Erythroblast (primary cell): ENCODE measurements around the gene NID1.
A peak's percentile ranks its signal among the peaks of the same experiment; 100 is the strongest.

Experiments
- DNase-seq, 2 experiments: peaks; one replicate each; lab custom pipeline; 2025; lab: John Stamatoyannopoulos, UW
- GATA1 ChIP-seq: IDR thresholded peaks from 2 replicates; pipeline ENCODE4 v1.6.1; 2011; ENCODE audit warnings: low read depth, mild to moderate bottlenecking, control low read depth, low read length, moderate library complexity
- POLR2A ChIP-seq: IDR thresholded peaks from 2 replicates; pipeline ENCODE4 v1.6.1; 2011; ENCODE audit warnings: mild to moderate bottlenecking, low read length

The NID1 gene

DNA sequence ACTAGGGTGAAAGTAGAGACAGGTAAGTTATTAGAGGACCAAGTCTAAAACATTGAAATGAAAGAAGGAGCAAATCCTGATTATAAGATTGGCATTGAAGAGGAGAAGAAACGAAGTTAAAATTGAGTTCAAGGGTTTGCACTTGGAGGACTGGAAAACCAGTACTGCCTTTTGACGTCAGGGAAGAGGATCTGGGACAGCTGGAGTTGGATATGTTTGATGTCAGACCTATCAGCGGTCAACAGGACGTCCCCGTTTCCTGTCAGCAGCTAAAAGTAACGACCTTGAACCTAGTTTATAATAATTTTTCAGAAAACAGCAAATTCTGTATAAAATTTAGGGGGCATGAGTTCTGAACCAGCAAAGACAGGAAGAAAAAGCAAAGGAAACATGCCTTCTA, 1.2 kb upstream of the NID1 start:
- no peak for DNase-seq
- no peak for TF ChIP-seq POLR2A
- TF ChIP-seq GATA1 = no peak

DNA sequence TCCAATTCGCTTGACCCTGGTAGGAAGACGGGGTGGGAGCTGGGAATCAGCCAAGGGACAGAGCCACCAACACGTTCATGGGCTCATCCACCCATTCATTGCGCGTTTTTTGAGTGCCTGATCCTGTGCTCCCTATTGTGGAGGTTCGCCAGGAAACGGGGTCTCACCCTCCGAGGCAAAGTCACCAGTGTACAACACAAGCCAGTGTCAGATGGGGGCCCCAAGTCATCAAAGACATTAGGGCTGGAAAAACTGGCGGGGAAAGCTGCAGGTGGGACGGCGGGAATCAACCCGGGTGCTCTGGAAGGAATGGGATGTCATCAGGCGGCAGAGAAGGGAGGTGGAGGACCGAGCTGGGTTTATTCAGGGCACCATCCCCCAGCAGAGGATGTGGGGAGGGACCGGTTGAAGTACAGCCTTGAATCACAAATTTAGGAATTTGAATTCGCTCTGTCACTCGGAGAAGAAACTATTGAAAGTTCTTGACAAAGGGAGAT, 667 bp upstream of the NID1 start:
- TF ChIP-seq POLR2A (no peak), GATA1 (no peak)
- DNase-seq = no peak

DNA sequence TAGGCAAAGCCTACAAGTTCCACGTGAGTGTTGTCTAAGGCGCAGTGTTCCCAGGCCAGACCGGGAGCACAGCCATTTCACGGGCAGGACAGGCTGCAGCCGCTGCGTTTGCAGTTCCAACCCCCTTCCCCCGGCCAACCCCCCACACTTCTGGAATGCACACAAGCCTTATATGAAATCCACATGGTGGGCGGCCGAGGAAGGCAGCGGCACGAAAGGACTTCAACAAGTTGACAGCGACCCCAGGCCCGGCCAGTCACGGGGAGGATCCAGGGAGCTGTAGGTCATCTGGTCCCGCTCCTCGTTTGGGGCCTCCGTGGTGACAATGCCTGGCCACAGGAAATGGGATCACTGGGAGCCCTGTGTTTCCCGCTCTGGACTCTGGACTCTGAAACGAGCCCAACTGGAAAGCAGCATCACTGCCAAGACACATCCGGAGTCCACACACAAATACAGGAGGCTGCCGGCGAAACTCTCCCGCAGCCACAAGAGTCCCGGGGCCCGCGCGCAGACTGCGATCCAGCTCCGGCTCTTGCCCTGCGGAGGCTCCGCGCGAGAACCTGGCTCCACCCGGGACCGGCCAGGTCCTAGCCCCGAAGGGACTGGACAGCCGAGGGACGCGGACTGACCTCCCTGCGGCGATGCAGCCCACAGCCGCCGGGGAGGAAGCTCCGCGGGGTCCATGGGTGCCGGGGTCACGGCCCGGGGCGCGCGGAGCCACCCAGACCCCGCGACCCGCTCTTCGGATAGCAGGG, 794 bp downstream of the NID1 start:
- DNase-seq = peak in 1 of 2 experiments; percentile 35
- TF ChIP-seq GATA1 = no peak
- no peak for TF ChIP-seq POLR2A

DNA sequence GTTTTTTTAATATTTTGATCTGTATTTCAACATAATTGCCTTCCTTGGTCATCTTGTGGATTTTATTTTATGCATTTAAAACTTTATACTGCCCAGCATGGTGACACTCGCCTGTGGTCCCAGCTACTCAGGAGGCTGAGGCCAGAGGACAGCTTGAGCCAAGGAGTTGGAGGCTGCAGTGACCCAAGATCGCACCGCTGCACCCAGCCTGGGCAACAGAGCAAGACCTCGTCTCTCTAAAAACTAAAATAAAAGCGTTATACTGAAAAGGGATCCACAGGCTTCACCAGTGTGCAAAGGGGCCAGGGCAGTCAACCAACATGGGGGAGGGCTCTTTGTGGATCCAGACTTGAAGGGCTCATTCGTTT, 1.4 kb downstream of the NID1 start:
- no peak for DNase-seq
- TF ChIP-seq POLR2A (no peak), GATA1 (no peak)

DNA sequence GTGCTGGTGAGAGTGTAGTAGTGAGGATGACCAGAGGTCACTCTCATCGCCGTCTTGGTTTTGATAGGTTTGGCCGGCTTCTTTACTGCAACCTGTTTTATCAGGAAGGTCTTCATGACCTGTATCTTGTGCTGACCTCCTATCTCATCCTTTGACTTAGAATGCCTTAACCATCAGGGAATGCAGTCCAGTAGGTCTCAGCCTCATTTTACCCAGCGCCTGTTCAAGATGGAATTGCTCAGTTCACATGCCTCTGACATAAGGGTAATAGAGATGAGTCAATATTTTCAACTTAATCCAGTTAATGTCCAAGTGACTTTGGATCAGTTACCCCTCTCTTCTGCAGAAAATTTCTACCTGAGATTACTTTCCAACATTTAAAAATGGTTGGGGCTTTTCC, 4.6 kb downstream of the NID1 start:
- TF ChIP-seq GATA1 = no peak
- no peak for TF ChIP-seq POLR2A
- no peak for DNase-seq

DNA sequence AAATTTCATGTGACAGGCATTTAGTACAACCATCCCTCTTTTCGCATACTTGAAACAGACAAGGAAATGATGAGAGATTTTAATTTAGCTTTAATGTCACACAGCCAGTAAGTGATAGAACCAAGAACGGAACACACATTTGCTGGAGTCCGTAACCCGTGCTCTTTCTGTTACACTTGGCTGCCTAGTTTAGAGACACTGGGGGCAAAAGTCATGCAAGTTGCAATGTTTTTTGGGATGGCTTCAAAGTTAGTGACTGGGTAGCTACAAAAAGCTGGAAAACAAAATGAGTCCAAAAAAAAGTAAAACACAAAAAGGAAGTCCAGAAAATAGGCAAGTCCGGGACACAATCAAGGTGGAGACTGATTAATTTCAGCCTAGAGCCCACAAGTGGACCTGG, 5.9 kb downstream of the NID1 start:
- no peak for DNase-seq
- no peak for TF ChIP-seq POLR2A
- no peak for TF ChIP-seq GATA1

DNA sequence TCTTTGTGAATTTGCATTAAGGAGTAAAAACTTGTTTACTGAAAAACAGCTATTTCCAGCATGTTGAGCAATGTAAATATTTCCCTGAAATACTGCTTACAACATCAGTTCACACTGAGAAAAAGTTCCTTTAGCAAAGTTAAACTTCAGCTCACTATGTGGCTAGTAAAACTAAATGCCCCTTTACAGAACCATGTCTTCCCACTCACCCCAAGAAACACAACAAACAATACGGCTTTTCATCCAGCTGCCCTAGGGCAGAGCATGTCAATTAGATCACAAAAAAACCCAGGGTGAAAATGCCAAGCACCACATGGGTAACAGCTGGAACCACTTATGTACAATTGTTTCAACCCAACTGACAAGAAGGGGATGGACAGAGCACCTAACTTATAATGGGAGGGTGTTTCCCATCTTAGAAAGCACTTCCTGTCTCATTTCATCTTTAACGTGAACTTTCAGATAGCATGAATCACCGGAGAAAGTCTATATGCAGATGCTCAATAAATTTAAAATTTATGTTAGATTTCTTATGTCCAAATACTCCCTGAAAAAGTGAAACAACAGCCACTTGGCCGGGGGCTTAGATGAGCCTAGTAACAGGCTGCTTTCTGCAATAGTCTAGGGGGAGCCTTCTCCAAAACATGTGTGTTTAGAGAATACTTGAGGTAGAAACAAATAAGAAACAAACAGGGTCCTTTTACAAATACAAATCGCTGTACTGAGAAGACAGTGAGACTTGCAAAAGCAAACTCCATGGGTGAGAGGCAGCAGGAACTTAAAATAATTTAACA, 6.6 kb downstream of the NID1 start:
- TF ChIP-seq GATA1 = no peak
- TF ChIP-seq POLR2A = no peak
- no peak for DNase-seq

DNA sequence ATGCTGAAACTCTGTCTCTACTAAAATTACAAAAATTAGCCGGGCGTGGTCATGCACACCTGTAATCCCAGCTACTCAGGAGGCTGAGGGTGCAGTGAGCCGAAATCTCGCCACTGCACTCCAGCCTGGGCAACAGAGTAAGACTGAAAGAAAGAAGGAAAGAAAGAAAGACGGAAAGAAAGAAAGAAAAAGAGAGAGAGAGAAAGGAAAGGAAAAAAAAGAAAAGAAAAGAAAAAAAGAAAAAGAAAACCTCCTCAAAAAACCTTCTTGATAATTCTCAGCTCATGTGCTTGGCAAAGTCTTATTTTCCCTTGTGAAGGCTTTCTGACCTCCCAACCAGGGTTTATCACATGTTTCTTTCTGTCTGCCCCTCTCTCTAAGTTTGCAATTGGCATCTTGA, 7.3 kb downstream of the NID1 start:
- no peak for TF ChIP-seq POLR2A
- TF ChIP-seq GATA1 = no peak

DNA sequence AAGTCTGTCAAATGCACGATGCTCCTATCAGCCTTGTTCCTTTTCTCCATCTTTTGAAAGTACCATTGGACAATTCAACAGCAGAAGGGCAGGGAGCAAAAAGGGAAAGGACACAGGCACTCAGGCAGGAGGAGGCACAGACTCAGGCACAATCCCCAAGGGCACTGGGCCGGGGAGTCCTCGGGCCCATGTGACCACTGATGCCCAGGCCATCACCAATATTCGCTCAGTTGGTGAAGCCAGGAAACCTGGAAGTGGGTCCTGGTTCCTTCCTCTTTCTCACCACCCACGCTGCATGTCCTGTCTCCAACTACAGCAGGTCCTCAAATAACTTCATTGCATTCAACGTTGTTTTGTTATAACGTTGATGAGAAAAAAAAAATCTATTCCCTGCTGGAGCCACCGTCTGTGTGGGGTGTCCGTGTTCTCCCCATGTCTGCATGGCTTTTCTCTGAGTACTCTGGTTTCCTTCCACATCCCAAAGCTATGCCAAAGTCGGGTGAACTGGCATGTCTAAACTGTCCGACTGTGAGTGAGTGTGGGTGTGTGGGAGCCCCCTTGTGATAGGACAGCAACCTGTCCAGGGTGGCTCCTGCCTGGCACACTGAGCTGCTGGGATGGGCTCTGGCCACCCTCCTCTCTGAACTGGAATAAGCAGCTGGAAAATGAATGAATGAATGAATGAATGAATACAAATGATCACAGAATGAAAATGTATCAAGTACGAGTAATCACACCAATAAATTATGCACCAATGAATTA, 12.5 kb downstream of the NID1 start:
- TF ChIP-seq GATA1 (no peak), POLR2A (no peak)
- no peak for DNase-seq

More for the DNA sequence above, 7.3 kb downstream of the NID1 start:
- DNase-seq = no peak

DNA sequence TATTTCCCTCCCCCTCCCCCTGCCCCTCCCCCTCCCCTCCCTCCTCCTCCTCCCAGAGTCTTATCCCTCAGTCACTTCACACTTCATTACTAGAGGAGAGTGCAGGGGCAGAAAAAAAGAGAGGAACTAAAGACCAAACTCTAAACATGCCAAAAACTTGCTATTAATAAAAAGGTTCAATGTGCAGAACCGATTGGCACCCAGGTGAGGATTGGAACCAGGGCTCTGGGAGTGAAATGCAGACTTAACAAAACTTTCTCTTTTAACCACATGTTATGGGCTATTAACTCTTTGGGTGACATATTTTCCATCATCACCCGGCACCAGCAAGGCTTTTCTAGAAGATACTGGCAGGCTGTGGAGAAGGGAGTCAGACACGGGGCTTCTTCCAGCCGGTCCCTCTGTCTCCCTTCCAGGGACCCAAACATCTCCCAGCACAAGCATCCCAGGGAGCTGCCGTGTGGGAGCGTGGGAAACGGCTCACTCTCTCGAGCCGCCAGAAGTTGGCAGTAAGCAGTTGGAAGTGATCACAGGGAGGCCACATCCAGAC, 13.6 kb downstream of the NID1 start:
- TF ChIP-seq POLR2A = no peak
- no peak for TF ChIP-seq GATA1
- DNase-seq = no peak

DNA sequence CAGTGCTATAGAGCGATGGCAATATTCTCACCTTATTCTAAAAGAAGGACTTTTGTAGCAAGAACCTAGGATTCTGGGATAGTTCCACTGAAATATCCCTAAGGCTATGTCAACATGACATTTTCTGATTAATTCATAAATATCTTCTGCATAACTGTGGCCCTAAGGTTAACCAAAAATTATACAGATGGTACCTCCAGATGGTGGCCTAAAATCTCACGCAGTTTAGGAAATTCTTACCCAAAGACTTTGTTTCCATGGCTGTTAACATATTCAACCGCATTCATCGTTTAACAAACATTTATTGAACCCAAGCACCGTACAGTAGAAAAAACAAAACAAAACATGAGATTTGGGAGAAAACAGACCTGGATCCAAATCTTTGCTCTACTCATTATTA, 19.1 kb downstream of the NID1 start:
- TF ChIP-seq POLR2A = no peak
- TF ChIP-seq GATA1 = no peak
- DNase-seq = no peak

DNA sequence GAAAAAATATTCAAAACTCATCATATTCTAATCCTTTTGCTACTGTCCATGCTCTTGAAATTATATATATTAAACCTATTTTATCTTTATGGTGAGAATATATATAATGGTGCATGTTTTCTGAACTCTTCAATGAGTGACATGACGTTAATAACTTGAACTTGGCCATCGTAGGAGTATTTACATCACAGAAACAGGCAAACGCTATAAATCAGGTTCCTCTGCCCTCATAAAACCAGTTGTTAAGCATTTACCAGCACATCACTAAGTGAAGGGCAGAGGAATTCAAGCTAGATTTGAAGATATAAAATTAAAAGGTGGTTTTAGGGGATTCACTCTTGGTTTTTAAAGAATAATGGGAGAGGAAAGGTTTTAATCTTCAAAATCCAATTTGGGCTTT, 20.5 kb downstream of the NID1 start:
- TF ChIP-seq POLR2A = no peak
- no peak for TF ChIP-seq GATA1
- DNase-seq = no peak

DNA sequence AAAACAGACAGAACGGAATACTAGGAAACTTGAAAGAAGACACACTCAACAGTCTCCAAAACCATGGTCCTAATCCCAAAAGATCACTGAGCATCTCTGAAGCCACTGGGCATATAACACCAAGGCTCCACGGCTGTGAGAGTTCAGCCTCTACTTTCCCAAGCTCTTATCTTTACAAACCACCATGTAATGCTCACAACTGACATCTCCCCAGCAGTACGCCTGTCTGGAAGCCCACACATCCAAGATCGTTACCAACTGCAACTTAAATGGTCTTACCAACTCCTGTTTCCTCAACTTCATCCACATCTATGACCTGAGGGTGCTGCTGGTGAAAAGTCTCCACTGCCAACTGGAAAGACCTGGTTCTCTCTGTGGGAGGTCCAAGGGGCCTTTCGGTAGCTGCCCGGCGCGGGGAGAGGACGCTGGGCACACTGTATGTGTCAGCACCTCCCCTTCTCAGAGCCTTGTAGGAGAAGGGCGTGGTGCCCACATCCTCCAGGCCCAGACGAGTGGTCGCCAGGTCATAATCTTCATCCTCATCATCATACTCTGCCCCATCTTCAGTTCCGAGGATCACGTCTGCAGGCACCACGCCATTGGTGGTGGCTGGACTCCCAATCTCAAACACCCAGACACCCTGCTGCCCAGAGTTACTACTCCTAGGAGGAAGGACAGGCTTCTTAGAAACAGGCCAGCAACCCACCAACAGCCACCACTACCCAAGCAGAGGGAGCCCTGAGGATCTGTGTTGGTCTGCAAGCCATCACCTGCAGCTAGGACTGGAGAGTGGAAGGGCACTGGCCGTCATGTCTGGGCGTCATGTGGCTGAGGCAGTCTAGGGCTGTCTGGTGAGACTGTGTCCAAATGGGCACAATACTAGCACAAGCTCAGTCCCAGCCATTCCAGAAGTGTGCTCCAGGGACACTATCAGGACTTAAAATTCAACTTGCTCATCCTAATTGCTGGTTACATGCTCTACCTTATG, 23.0 kb downstream of the NID1 start:
- TF ChIP-seq GATA1 (no peak), POLR2A (no peak)
- DNase-seq = peak in 1 of 2 experiments; percentile 13
